Common myeloid progenitor, CD34-positive (primary cell): ENCODE data around the gene PIK3R1.

Experiments
- CTCF ChIA-PET: fragments of 350-600 bp; sonication (Branson Sonifier 250); formaldehyde crosslinking; loops from one replicate; lab custom pipeline; 2021; ENCODE audit warnings: antibody characterized with exemption; lab: Charles Lee
- POLR2A ChIA-PET: fragments of 350-600 bp; sonication (Branson Sonifier 250); formaldehyde crosslinking; loops from one replicate; lab custom pipeline; 2021; ENCODE audit warnings: antibody characterized with exemption; lab: Charles Lee
- DNase-seq, 3 donors: peaks; one replicate each; pipeline versions ENCODE4 v3.0.0 to v3.0.0-alpha.2; 2013
- H3K27ac ChIP-seq, 2 experiments: 1 replicate in 1 of 2; 2 replicates in 1 of 2; pipeline ENCODE4 v1.7.0; 2013; ENCODE audit warnings: inconsistent platforms in 2 of 2, low read length in 2 of 2, mild to moderate bottlenecking in 2 of 2, low read depth in 1 of 2, moderate library complexity in 1 of 2; ENCODE audit not compliant: severe bottlenecking in 2 of 2, insufficient read depth in 1 of 2, poor library complexity in 1 of 2
- H3K27me3 ChIP-seq, 5 experiments: replicated peaks in 2 of 5; 1 replicate in 3 of 5; 2 replicates in 2 of 5; pipeline versions ENCODE4 v1.6.1 to v1.7.0; 2013; ENCODE audit warnings: low read length in 4 of 5, mild to moderate bottlenecking in 2 of 5, moderate library complexity in 2 of 5, inconsistent platforms in 1 of 5; ENCODE audit not compliant: insufficient read depth in 5 of 5, control insufficient read depth in 4 of 5
- H3K36me3 ChIP-seq, 4 experiments: 1 replicate in 2 of 4; 2 replicates in 2 of 4; pipeline versions ENCODE4 v1.6.1 to v1.7.0; 2013; ENCODE audit warnings: low read length in 3 of 4, control low read depth in 1 of 4, mild to moderate bottlenecking in 1 of 4; ENCODE audit not compliant: control insufficient read depth in 4 of 4, insufficient read depth in 4 of 4
- H3K4me1 ChIP-seq, 4 experiments: 1 replicate in 3 of 4; 2 replicates in 1 of 4; pipeline versions ENCODE4 v1.6.1 to v1.7.1; 2013; ENCODE audit warnings: low read length in 3 of 4, mild to moderate bottlenecking in 3 of 4, control low read depth in 1 of 4, inconsistent platforms in 1 of 4, moderate library complexity in 1 of 4; ENCODE audit not compliant: control insufficient read depth in 4 of 4, insufficient read depth in 4 of 4; ENCODE audit errors: control extremely low read depth in 1 of 4
- H3K4me3 ChIP-seq, 7 experiments: 1 replicate in 4 of 7; 2 replicates in 3 of 7; pipeline versions ENCODE4 v1.5.1 to v1.7.0; 2013; ENCODE audit warnings: mild to moderate bottlenecking in 7 of 7, low read length in 6 of 7, moderate library complexity in 6 of 7, inconsistent platforms in 2 of 7, low read depth in 2 of 7, control low read depth in 1 of 7; ENCODE audit not compliant: insufficient read depth in 4 of 7, control insufficient read depth in 1 of 7; ENCODE audit errors: extremely low read depth in 1 of 7
- H3K9me3 ChIP-seq, 5 experiments: 1 replicate in 4 of 5; 2 replicates in 1 of 5; pipeline versions ENCODE4 v1.6.1 to v1.7.1; 2013; ENCODE audit warnings: low read length in 4 of 5, mild to moderate bottlenecking in 2 of 5, inconsistent platforms in 1 of 5, low read depth in 1 of 5, moderate library complexity in 1 of 5; ENCODE audit not compliant: control insufficient read depth in 4 of 5, insufficient read depth in 2 of 5; ENCODE audit errors: control extremely low read depth in 1 of 5
- WGBS: methylation state at CpG from one replicate; pipeline ENCODE4 v1.1.5; 2013; ENCODE audit not compliant: insufficient coverage; 5-methylcytosine and 5-hydroxymethylcytosine counted together

The PIK3R1 gene

GRCh38 chr5:68334553-68334886 lies 119.0 kb downstream of the PIK3R1 start:
- no peaks in the 10 kb centered on the region for H3K27me3 ChIP-seq
- no peak overlapping the region for H3K27ac ChIP-seq
- peaks cover 0 to 1% (median 0%) of the 10 kb centered on the region in 5 experiments for H3K9me3 ChIP-seq
- ChIA-PET POLR2A (no interaction called here), CTCF (no interaction called here)
- 100% methylated on average over 1 of the region's 2 CpGs for WGBS
- peaks cover 3 to 31% (median 12%) of the 10 kb centered on the region in 4 experiments for H3K4me1 ChIP-seq
- H3K36me3 ChIP-seq = no peaks in the 10 kb centered on the region
- no peak for DNase-seq
- H3K4me3 ChIP-seq = no peak overlapping the region

- H3K27ac ChIP-seq = no peak overlapping the region
- CTCF ChIA-PET = no interaction called here
Observed at GRCh38 chr5:68335075-68335474, 119.5 kb downstream of the PIK3R1 start.

GRCh38 chr5:68336200-68336599 lies 120.6 kb downstream of the PIK3R1 start:
- CTCF ChIA-PET = no interaction called here
- no peak overlapping the region for H3K4me3 ChIP-seq
- H3K4me1 ChIP-seq = peaks cover 3 to 21% (median 9%) of the 10 kb centered on the region in 4 experiments
- H3K36me3 ChIP-seq = no peaks in the 10 kb centered on the region
- DNase-seq = no peak
- H3K27ac ChIP-seq = no peak overlapping the region
- peaks cover 0 to 1% (median 0%) of the 10 kb centered on the region in 5 experiments for H3K9me3 ChIP-seq
- H3K27me3 ChIP-seq = no peaks in the 10 kb centered on the region
- POLR2A ChIA-PET = no interaction called here

More at GRCh38 chr5:68335075-68335474, 119.5 kb downstream of the PIK3R1 start:
- no peaks in the 10 kb centered on the region for H3K36me3 ChIP-seq
- POLR2A ChIA-PET = no interaction called here
- no peak for DNase-seq
- no peaks in the 10 kb centered on the region for H3K27me3 ChIP-seq
- no peak overlapping the region for H3K4me3 ChIP-seq
- H3K4me1 ChIP-seq = peaks cover 3 to 29% (median 12%) of the 10 kb centered on the region in 4 experiments
- peaks cover 0 to 1% (median 0%) of the 10 kb centered on the region in 5 experiments for H3K9me3 ChIP-seq

- DNase-seq = no peak
- Histone ChIP-seq H3K27ac (no peak overlapping the region), H3K4me3 (no peak overlapping the region), H3K36me3 (no peaks in the 10 kb centered on the region), H3K27me3 (no peaks in the 10 kb centered on the region), H3K4me1 (peaks cover 0 to 11% (median 3%) of the 10 kb centered on the region in 4 experiments), H3K9me3 (peaks cover 0 to 1% (median 0%) of the 10 kb centered on the region in 5 experiments)
- POLR2A ChIA-PET = no interaction called here
- 100% methylated on average over 2 of the region's 4 CpGs for whole genome bisulfite sequencing
- CTCF ChIA-PET = interaction anchor here (0.9 kb wide), 1 partner anchor 8 kb away, joined by 4 read pairs; no protein-coding TSS in a partner anchor
Observed at GRCh38 chr5:68337235-68337634, 121.7 kb downstream of the PIK3R1 start.

GRCh38 chr5:68339921-68340321 lies 124.4 kb downstream of the PIK3R1 start:
- H3K4me1 ChIP-seq = peaks cover 1 to 14% (median 8%) of the 10 kb centered on the region in 4 experiments
- no peak for DNase-seq
- CTCF ChIA-PET = interaction anchor here (0.6 to 2.7 kb wide), 2 partner anchors 9 to 11 kb away, joined by 3 to 8 read pairs; no protein-coding TSS in a partner anchor
- no peaks in the 10 kb centered on the region for H3K36me3 ChIP-seq
- H3K9me3 ChIP-seq = peaks cover 0 to 1% (median 0%) of the 10 kb centered on the region in 5 experiments
- WGBS = 100% methylated on average over 1 of the region's 1 CpG
- POLR2A ChIA-PET = no interaction called here
- no peak overlapping the region for H3K27ac ChIP-seq
- H3K27me3 ChIP-seq = no peaks in the 10 kb centered on the region
- H3K4me3 ChIP-seq = no peak overlapping the region

- Histone ChIP-seq H3K9me3 (no peaks in the 10 kb centered on the region), H3K36me3 (no peaks in the 10 kb centered on the region), H3K4me3 (no peak overlapping the region), H3K27me3 (no peaks in the 10 kb centered on the region), H3K4me1 (peaks cover 4 to 18% (median 11%) of the 10 kb centered on the region in 4 experiments), H3K27ac (no peak overlapping the region)
- 100% methylated on average over 1 of the region's 3 CpGs for WGBS
- DNase-seq = no peak
- CTCF ChIA-PET = interaction anchor here (0.6 to 2.7 kb wide), 2 partner anchors 10 to 170 kb away, joined by 4 to 8 read pairs; no protein-coding TSS in a partner anchor
- POLR2A ChIA-PET = no interaction called here
Observed at GRCh38 chr5:68341006-68341405, 125.5 kb downstream of the PIK3R1 start.

- no CpG with 5 or more reads among the region's 1 CpG for WGBS
- POLR2A ChIA-PET = no interaction called here
- Histone ChIP-seq H3K27me3 (no peaks in the 10 kb centered on the region), H3K9me3 (no peaks in the 10 kb centered on the region), H3K4me1 (peaks cover 4 to 24% (median 13%) of the 10 kb centered on the region in 4 experiments), H3K4me3 (no peak overlapping the region), H3K36me3 (no peaks in the 10 kb centered on the region), H3K27ac (no peak overlapping the region)
- CTCF ChIA-PET = no interaction called here
- no peak for DNase-seq
Observed at GRCh38 chr5:68342693-68343092, 127.1 kb downstream of the PIK3R1 start.
